HepG2 (cell line): ENCODE measurements around the gene PSMB3. TPM values are rescaled to one million over a fixed set of nuclear protein-coding genes. Genes with fewer than 3 reads are reported as not detected.

Source experiments
- GLI4 ChIP-seq: sonication (generic); formaldehyde crosslinking; IDR thresholded peaks from 2 replicates; pipeline ENCODE4 v1.5.1; 2020; ENCODE audit warnings: missing genetic modification reagents, mild to moderate bottlenecking, moderate library complexity, borderline replicate concordance
- HOXA9 ChIP-seq: sonication (generic); formaldehyde crosslinking; IDR thresholded peaks from 2 replicates; pipeline ENCODE4 v1.8.1; 2022; ENCODE audit warnings: missing genetic modification reagents, mild to moderate bottlenecking, moderate library complexity, borderline replicate concordance
- IKZF4 ChIP-seq: sonication (generic); formaldehyde crosslinking; IDR thresholded peaks from 2 replicates; pipeline ENCODE4 v1.5.1; 2020; ENCODE audit warnings: borderline replicate concordance, mild to moderate bottlenecking, low read depth, missing genetic modification reagents; ENCODE audit errors: not compliant biosample characterization
- IRF1 ChIP-seq: sonication (generic); formaldehyde crosslinking; IDR thresholded peaks from 2 replicates; pipeline ENCODE4 v1.4.0; 2020; ENCODE audit warnings: low read depth, mild to moderate bottlenecking, missing genetic modification reagents
- PRMT3 ChIP-seq: sonication (generic); formaldehyde crosslinking; IDR thresholded peaks from 2 replicates; pipeline ENCODE4 v1.8.1; 2022; ENCODE audit warnings: low read depth, mild to moderate bottlenecking, moderate library complexity, missing genetic modification reagents, borderline replicate concordance
- ZBTB7A ChIP-seq: sonication (generic); formaldehyde crosslinking; IDR thresholded peaks from 2 replicates; pipeline ENCODE4 v1.8.0; 2022; ENCODE audit warnings: mild to moderate bottlenecking, missing genetic modification reagents
- ZFP82 ChIP-seq: sonication (generic); formaldehyde crosslinking; IDR thresholded peaks from 2 replicates; pipeline ENCODE4 v1.5.1; 2020; ENCODE audit warnings: mild to moderate bottlenecking, missing genetic modification reagents, borderline replicate concordance
- ZHX1 ChIP-seq: sonication (generic); formaldehyde crosslinking; IDR thresholded peaks from 2 replicates; pipeline ENCODE4 v1.8.1; 2022; ENCODE audit warnings: low read depth, mild to moderate bottlenecking, missing genetic modification reagents
- ZNF18 ChIP-seq: sonication (generic); formaldehyde crosslinking; IDR thresholded peaks from 2 replicates; pipeline ENCODE4 v1.8.0; 2022; ENCODE audit warnings: mild to moderate bottlenecking, missing genetic modification reagents; ENCODE audit not compliant: insufficient replicate concordance
- ZNF30 ChIP-seq: sonication (generic); formaldehyde crosslinking; IDR thresholded peaks from 2 replicates; pipeline ENCODE4 v1.5.0; 2020; ENCODE audit warnings: mild to moderate bottlenecking, missing genetic modification reagents
- ZNF318 ChIP-seq: sonication (generic); formaldehyde crosslinking; IDR thresholded peaks from 2 replicates; pipeline ENCODE4 v1.4.0; 2020; ENCODE audit warnings: mild to moderate bottlenecking, missing genetic modification reagents
- ZNF44 ChIP-seq: sonication (generic); formaldehyde crosslinking; IDR thresholded peaks from 2 replicates; pipeline ENCODE4 v1.5.1; 2020; ENCODE audit warnings: mild to moderate bottlenecking, missing genetic modification reagents
- ZNF841 ChIP-seq: sonication (generic); formaldehyde crosslinking; IDR thresholded peaks from 2 replicates; pipeline ENCODE4 v1.8.1; 2023; ENCODE audit warnings: missing genetic modification reagents, borderline replicate concordance
- polyA plus RNA-seq, 8 experiments: library from polyadenylated mRNA; depleted of rRNA in 3 of 8; stranded (reverse) in 7 of 8; unstranded in 1 of 8; fragments of >200 nt; fragmentation: Illumina TruSeq in 4 of 8; extraction: Trizol in 4 of 8; gene quantifications; 2 replicates each; pipeline versions ENCODE4 v1.2.1 to v1.2.3, GENCODE V29; 2011 to 2016; ENCODE audit warnings: low read depth in 4 of 8, missing spikeins in 1 of 8, mixed read lengths in 1 of 8; ENCODE audit not compliant: insufficient read depth in 1 of 8
- total RNA-seq, 5 experiments: library from RNA; depleted of rRNA; stranded (reverse); fragments of >200 nt; fragmentation: Illumina TruSeq; extraction: Trizol; gene quantifications; 2 replicates each; pipeline ENCODE4 v1.2.3, GENCODE V29; 2016; ENCODE audit warnings: low read depth in 1 of 5

PSMB3 gene
- total and polyA plus RNA-seq, 2 of the 13 experiments (the other 11 are each of a cell fraction or from before 2014, with no cell fraction given) = 366 to 517 TPM

- peak; percentile 49; the same call in 1 of the 2 replicates for TF ChIP-seq ZFP82
- TF ChIP-seq GLI4 (CRISPR knock-in tag) = 0 out of 2 replicates have a peak, but pooled peaks have one; percentile 50
- peak; percentile 32; the same call in 1 of the 2 replicates for TF ChIP-seq ZNF841 (CRISPR knock-in tag)
- TF ChIP-seq HOXA9 = 0 out of 2 replicates have a peak, but pooled peaks have one; percentile 67
- TF ChIP-seq IKZF4 (CRISPR knock-in tag) = peak; percentile 62
- TF ChIP-seq ZNF18 = peak; percentile 71
- TF ChIP-seq PRMT3 (CRISPR knock-in tag) = 0 out of 2 replicates have a peak, but pooled peaks have one; percentile 39
- TF ChIP-seq ZNF44 = 0 out of 2 replicates have a peak, but pooled peaks have one; percentile 35
- TF ChIP-seq ZHX1 = no peak; the same call in 1 of the 2 replicates
- no peak for TF ChIP-seq IRF1 (CRISPR knock-in tag)
- peak; percentile 13; the same call in 1 of the 2 replicates for TF ChIP-seq ZNF318
- TF ChIP-seq ZNF30 = no peak
- no peak for TF ChIP-seq ZBTB7A (CRISPR knock-in tag)
Observed at GRCh38 chr17:38749223-38750043, 3.1 kb upstream of the PSMB3 start (continued).
